Thyroid gland (tissue), 4 donors: Measurements from ENCODE around the gene TRIM71. TPM values are rescaled to one million over a fixed set of nuclear protein-coding genes. Genes with fewer than 3 reads are reported as not detected.
A peak's percentile ranks its signal among the peaks of the same experiment; 100 is the strongest.

Experiments
- DNase-seq, 2 donors: peaks; one replicate each; pipeline ENCODE4 v3.0.0-alpha.2; 2019
- H3K27ac ChIP-seq, 3 donors: fragments of 200-600 bp; sonication (generic); 1 replicate in 2 of 3; 2 replicates in 1 of 3; pipeline ENCODE4 v1.5.1; 2016 to 2019; ENCODE audit warnings: mild to moderate bottlenecking in 1 of 3, moderate library complexity in 1 of 3
- H3K27me3 ChIP-seq: fragments of 200-600 bp; sonication (generic); one replicate; pipeline ENCODE4 v1.5.1; 2019
- H3K36me3 ChIP-seq, 2 donors: fragments of 200-600 bp; sonication (generic); one replicate each; pipeline ENCODE4 v1.5.1; 2016 to 2019
- H3K4me1 ChIP-seq, 2 donors: fragments of 200-600 bp; sonication (generic); one replicate each; pipeline ENCODE4 v1.5.1; 2017 to 2019
- H3K4me3 ChIP-seq, 3 donors: fragments of 200-600 bp; sonication (generic); replicated peaks in 1 of 3; 1 replicate in 2 of 3; 2 replicates in 1 of 3; pipeline ENCODE4 v1.5.1; 2016; ENCODE audit warnings: mild to moderate bottlenecking in 1 of 3
- H3K9me3 ChIP-seq: fragments of 200-600 bp; sonication (generic); one replicate; pipeline ENCODE4 v1.5.1; 2017
- CTCF ChIP-seq, 6 experiments: fragments of 200-600 bp in 3 of 6; fragments of 450-650 bp in 3 of 6; sonication (generic) in 3 of 6; IDR thresholded peaks; one replicate each; pipeline ENCODE4 v1.5.1; 2016 to 2019; ENCODE audit warnings: antibody characterized with exemption in 6 of 6, mild to moderate bottlenecking in 2 of 6, inconsistent platforms in 1 of 6, moderate library complexity in 1 of 6
- POLR2A ChIP-seq, 2 donors: fragments of 450-650 bp; IDR thresholded peaks; one replicate each; pipeline ENCODE4 v1.6.1; 2017; ENCODE audit warnings: antibody characterized with exemption in 2 of 2, mild to moderate bottlenecking in 2 of 2, moderate library complexity in 1 of 2
- WGBS, 2 donors: methylation state at CpG; one replicate each; pipeline ENCODE4 v1.1.5; 2017; 5-methylcytosine and 5-hydroxymethylcytosine counted together
- intact Hi-C: fragments of 100-400 bp; cut with DNase I; formaldehyde crosslinking; loops from one replicate; pipeline ENCODE4 v1.15.1; 2023
- total RNA-seq, 4 donors: library from RNA; depleted of rRNA; stranded (reverse); fragments of >200 nt; gene quantifications; one replicate each; pipeline ENCODE4 v1.2.3, GENCODE V29; 2016

The TRIM71 gene
- total RNA-seq, 4 donors from 2014 or later: under 0.01 to 0.15 (median 0.13) TPM; not detected in 1

- H3K27me3 ChIP-seq: peaks cover 7% of the 10 kb centered on the region
- DNase-seq: peak in 1 of 2 donors; percentile 5
- intact Hi-C loops: no loop called here
- H3K4me3 ChIP-seq: peak overlapping the region in 2 of 3 donors; percentile 15 to 24
- peaks cover 6 to 26% of the 10 kb centered on the region in 2 donors for H3K4me1 ChIP-seq
- H3K36me3 ChIP-seq: no peaks in the 10 kb centered on the region
- H3K27ac ChIP-seq: no peak overlapping the region
- TF ChIP-seq CTCF (IDR thresholded peaks at IDR 0.05): no peak
- TF ChIP-seq POLR2A (IDR thresholded peaks at IDR 0.05): no peak
- no peaks in the 10 kb centered on the region for H3K9me3 ChIP-seq
- WGBS, 2 donors: 2% methylated on average over 30 to 43 of the region's 85 CpGs
Observed at GRCh38 chr3:32816439-32817256, 1.1 kb upstream of the TRIM71 start.

- no peaks in the 10 kb centered on the region for H3K36me3 ChIP-seq
- peak overlapping the region in 1 of 3 donors; percentile 24 for H3K4me3 ChIP-seq
- peaks cover 7% of the 10 kb centered on the region for H3K27me3 ChIP-seq
- intact Hi-C loops: no loop called here
- no peaks in the 10 kb centered on the region for H3K9me3 ChIP-seq
- no peak for TF ChIP-seq CTCF (IDR thresholded peaks at IDR 0.05)
- TF ChIP-seq POLR2A (IDR thresholded peaks at IDR 0.05): no peak
- H3K27ac ChIP-seq: no peak overlapping the region
- peaks cover 9 to 30% of the 10 kb centered on the region in 2 donors for H3K4me1 ChIP-seq
- no peak for DNase-seq
- 2% methylated on average over 9 of the region's 49 CpGs; no CpG with 5 or more reads in 1 of the 2 donors for WGBS, 2 donors
Observed at GRCh38 chr3:32817257-32817557, 590 bp upstream of the TRIM71 start.

GRCh38 chr3:32818229-32818969 is 602 bp downstream of the TRIM71 start:
- Histone ChIP-seq H3K27me3 (peaks cover 7% of the 10 kb centered on the region), H3K36me3 (no peaks in the 10 kb centered on the region), H3K4me1 (peaks cover 14 to 35% of the 10 kb centered on the region in 2 donors), H3K9me3 (no peaks in the 10 kb centered on the region), H3K27ac (no peak overlapping the region), H3K4me3 (peak overlapping the region in 1 of 3 donors; percentile 3)
- no peak for DNase-seq
- intact Hi-C loops: no loop called here
- no peak for TF ChIP-seq POLR2A (IDR thresholded peaks at IDR 0.05)
- TF ChIP-seq CTCF (IDR thresholded peaks at IDR 0.05): no peak
- WGBS, 2 donors: 10% methylated on average over 11 of the region's 111 CpGs; no CpG with 5 or more reads in 1 of the 2 donors

- Histone ChIP-seq H3K36me3 (no peaks in the 10 kb centered on the region), H3K27me3 (peaks cover 7% of the 10 kb centered on the region), H3K4me3 (no peak overlapping the region), H3K9me3 (no peaks in the 10 kb centered on the region), H3K27ac (no peak overlapping the region), H3K4me1 (peaks cover 14 to 35% of the 10 kb centered on the region in 2 donors)
- intact Hi-C loops: no loop called here
- 61% methylated on average over 25 of the region's 25 CpGs for WGBS, 2 donors
- TF ChIP-seq POLR2A (IDR thresholded peaks at IDR 0.05) (no peak), CTCF (IDR thresholded peaks at IDR 0.05) (no peak)
- DNase-seq: no peak
Observed at GRCh38 chr3:32818970-32819511, 1.2 kb downstream of the TRIM71 start.
